NCI-H1694 treated with DMSO at 0.1 percent for 48 hours (cell line): ENCODE data around the gene RETREG3.
A peak's percentile ranks its signal among the peaks of the same experiment; 100 is the strongest.

Experiments
- DNase-seq: peaks from one replicate; lab custom pipeline; 2025; lab: John Stamatoyannopoulos, UW

The RETREG3 gene

DNA sequence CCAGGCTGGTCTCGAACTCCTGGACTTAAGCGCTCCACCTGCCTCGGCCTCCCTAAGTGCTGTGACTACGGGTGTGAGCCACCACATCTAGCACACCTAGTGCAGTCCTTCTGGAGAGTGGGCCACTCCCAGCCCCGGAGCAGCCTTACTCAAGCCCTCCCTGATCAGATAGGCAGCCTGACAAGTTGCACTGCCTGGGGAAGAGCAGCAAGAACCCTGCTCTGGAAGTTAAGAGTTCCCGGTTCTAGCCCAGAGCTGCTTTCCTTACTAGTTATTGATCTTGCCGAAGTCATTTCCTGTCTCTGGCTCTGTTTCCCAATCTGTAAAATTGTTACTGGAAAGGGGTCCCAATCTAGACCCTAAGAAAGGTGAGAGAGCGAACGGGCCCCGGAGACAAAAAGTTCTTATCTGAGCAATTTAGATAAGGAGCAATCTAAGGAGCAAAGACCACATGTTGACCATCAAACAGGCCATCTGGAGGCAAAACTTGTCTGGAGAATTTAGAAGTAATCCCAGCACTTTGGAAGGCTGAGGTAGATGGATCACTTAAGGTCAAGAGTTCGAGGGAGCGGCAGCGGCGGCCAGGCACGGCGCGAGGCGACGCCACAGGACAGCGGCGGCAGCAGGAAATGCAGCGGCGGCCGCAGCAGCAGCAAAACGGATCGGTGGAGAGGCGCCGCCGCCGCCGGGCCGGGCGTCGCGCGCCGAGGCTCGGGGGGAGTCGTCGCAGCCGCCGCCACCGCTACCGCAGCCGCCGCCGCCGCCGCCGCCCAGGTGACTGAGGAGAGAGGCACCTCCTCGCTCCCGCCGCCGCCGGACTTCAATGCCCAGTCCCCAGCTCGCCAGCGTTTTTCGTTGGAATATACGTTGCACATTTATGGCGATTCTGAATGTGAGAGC, 77.5 kb downstream of the RETREG3 start:
- DNase-seq: peak; percentile 54

GRCh38 chr17:42530952-42531454, 78.2 kb downstream of the RETREG3 start:
- DNase-seq: no peak
